Left lung (tissue), 10 donors: ENCODE measurements around the gene TOMM40. TPM values are rescaled to one million over a fixed set of nuclear protein-coding genes. Genes with fewer than 3 reads are reported as not detected.
A peak's percentile ranks its signal among the peaks of the same experiment; 100 is the strongest.

ENCODE experiments used
- ATAC-seq: fragments of 200-7000 bp; cut with Tn5 transposase; one replicate; pipeline ENCODE4 v1.9.1; 2020; ENCODE audit warnings: moderate library complexity
- DNase-seq, 4 donors: peaks; one replicate each; pipeline ENCODE4 v3.0.0-alpha.2; 2013 to 2020
- H3K27ac ChIP-seq, 2 donors: fragments of 200-600 bp; sonication (generic) in 1 of 2; one replicate each; pipeline versions ENCODE4 v1.5.0 to v1.8.0; 2020 to 2021
- H3K27me3 ChIP-seq, 2 donors: fragments of 200-600 bp; sonication (generic) in 1 of 2; one replicate each; pipeline versions ENCODE4 v1.5.0 to v1.8.0; 2020 to 2021
- H3K36me3 ChIP-seq, 2 donors: fragments of 200-600 bp; sonication (generic) in 1 of 2; one replicate each; pipeline versions ENCODE4 v1.5.0 to v1.8.0; 2020 to 2021
- H3K4me1 ChIP-seq, 2 donors: fragments of 200-600 bp; one replicate each; pipeline ENCODE4 v1.8.0; 2021
- H3K4me3 ChIP-seq, 2 donors: fragments of 200-600 bp; sonication (generic) in 1 of 2; one replicate each; pipeline versions ENCODE4 v1.5.0 to v1.8.0; 2020 to 2021; ENCODE audit warnings: mild to moderate bottlenecking in 1 of 2
- H3K9me3 ChIP-seq, 2 donors: fragments of 200-600 bp; sonication (generic) in 1 of 2; one replicate each; pipeline versions ENCODE4 v1.5.0 to v1.8.0; 2020 to 2021
- intact Hi-C, 2 donors: fragments of 100-400 bp; cut with DNase I; formaldehyde crosslinking; loops; one replicate each; pipeline versions ENCODE4 v1.11.2 to v1.14.2; 2022
- polyA plus RNA-seq, 6 donors: library from polyadenylated mRNA; unstranded; fragments of 120-200 nt; gene quantifications; one replicate each; pipeline ENCODE4 v1.2.1, GENCODE V29; 2013; ENCODE audit not compliant: insufficient read length in 6 of 6
- total RNA-seq, 2 donors: library from RNA; stranded (reverse); fragmentation: NEBNext Ultra II Directional; extraction: Animal tissue kit (Norgen Biotek cat#: 25700); gene quantifications; one replicate each; pipeline ENCODE4 v1.2.1, GENCODE V29; 2021
- TF ChIP-seq, protein P1 (sequence below), 2 donors: fragments of 200-600 bp; sonication (generic) in 1 of 2; IDR thresholded peaks; one replicate each; pipeline versions ENCODE4 v1.5.0 to v1.8.0; 2021; ENCODE audit warnings: antibody characterized with exemption in 2 of 2
- donor health status: DM: no; HTN: yes; CAD: no.
- donor health status: DM: no; HTN: no; CAD: no.

Gene TOMM40
- total and polyA plus RNA-seq, 8 donors, result 28.8 to 79.9 (median 40.9) TPM

DNA sequence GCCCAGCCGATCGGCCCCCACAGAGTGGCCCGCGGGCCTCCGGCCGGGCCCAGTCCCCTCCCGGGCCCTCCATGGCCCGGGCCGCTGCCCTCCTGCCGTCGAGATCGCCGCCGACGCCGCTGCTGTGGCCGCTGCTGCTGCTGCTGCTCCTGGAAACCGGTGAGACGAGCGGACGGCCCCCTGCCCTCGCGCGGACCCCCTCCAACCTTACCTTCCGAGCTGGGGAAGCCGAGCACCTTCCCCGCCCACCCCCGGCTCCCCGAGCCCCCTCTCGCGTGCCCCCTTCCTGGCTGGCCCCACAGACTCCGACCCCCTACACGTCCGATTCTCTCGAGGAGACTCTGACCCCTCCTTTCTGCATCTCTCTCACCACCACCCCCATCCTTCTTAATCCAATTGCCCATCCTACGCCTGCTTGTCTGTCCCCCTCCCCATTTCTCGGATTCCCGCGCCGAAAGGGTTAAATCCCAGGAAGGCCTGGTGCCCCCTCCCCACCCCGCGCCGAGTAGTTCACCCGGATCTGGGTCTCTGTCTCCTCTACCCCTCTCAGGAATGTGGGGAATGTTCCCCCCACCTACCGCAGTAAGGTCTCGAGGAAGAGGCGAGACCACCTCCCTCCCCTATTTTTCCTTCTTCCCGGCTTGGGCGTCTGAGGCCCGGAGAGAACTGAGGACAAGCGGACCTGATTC is 44.5 kb upstream of the TOMM40 start:
- H3K36me3 ChIP-seq, result peaks cover 0 to 3% of the 10 kb centered on the region in 2 donors
- intact Hi-C loops, result no loop called here

DNA sequence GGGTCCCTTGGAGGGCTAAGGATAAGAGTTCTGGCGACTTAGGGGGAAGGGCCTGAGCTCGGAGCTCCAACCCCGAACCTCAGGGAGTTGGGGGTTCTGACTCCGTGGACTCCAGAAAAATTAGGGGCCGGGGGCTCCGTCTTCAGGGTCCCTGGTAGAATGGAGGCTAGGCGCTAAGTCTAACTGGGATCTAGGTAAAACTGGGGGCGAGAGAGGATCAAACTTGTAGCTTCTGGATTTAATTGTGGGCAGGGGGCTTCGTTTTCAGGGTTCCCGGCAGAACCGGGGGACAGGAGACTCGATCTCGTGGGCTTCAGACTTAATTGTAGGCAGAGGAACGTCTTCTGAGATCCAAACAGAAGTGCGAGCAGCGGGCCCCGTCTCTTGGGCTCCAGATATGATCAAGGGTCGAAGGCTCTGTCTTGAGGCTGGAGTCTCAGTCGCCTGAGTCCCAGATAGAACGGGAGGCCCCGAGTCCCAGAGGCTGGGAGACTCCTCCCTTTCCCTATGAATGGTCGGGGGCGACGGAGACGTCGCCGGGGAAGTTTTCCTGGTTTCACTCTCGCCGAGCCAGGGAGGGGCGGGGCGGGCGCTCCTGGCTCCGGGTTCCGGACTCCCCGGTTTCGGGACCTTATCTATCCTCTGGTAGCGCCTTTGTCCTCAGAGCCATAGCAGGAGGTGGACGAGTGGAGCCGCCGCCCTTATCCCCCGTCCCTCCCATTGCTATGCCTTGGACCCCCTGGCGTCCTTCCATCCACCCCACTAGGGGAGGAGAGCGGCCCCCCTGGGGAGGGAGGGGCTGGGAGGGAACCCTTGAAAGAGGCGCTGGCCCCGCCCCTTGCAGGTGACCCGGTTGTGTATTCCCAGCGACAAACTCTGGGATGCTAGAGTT is 43.7 kb upstream of the TOMM40 start:
- TF ChIP-seq, protein P1, sequence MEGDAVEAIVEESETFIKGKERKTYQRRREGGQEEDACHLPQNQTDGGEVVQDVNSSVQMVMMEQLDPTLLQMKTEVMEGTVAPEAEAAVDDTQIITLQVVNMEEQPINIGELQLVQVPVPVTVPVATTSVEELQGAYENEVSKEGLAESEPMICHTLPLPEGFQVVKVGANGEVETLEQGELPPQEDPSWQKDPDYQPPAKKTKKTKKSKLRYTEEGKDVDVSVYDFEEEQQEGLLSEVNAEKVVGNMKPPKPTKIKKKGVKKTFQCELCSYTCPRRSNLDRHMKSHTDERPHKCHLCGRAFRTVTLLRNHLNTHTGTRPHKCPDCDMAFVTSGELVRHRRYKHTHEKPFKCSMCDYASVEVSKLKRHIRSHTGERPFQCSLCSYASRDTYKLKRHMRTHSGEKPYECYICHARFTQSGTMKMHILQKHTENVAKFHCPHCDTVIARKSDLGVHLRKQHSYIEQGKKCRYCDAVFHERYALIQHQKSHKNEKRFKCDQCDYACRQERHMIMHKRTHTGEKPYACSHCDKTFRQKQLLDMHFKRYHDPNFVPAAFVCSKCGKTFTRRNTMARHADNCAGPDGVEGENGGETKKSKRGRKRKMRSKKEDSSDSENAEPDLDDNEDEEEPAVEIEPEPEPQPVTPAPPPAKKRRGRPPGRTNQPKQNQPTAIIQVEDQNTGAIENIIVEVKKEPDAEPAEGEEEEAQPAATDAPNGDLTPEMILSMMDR (IDR thresholded peaks at IDR 0.05), result no peak
- Histone ChIP-seq H3K4me1 (peaks cover 13 to 63% of the 10 kb centered on the region in 2 donors), H3K4me3 (peak overlapping the region; percentile 85 to 96), H3K9me3 (no peaks in the 10 kb centered on the region), H3K27me3 (no peaks in the 10 kb centered on the region), H3K27ac (peak overlapping the region; percentile 93 to 96), H3K36me3 (peaks cover 0 to 3% of the 10 kb centered on the region in 2 donors)
- ATAC-seq (peak; percentile 41), DNase-seq (peak; percentile 69 to 91 (median 84))
- intact Hi-C loops, result no loop called here

More for the DNA sequence above, 44.5 kb upstream of the TOMM40 start:
- no peak for ATAC-seq
- Histone ChIP-seq H3K27me3 (no peaks in the 10 kb centered on the region), H3K4me1 (peaks cover 13 to 60% of the 10 kb centered on the region in 2 donors), H3K4me3 (peak overlapping the region; percentile 85 to 96), H3K27ac (peak overlapping the region; percentile 93 to 96), H3K9me3 (no peaks in the 10 kb centered on the region)
- TF ChIP-seq, protein P1 (IDR thresholded peaks at IDR 0.05), result no peak
- peak in 3 of 4 donors; percentile 45 to 60 (median 50) for DNase-seq

DNA sequence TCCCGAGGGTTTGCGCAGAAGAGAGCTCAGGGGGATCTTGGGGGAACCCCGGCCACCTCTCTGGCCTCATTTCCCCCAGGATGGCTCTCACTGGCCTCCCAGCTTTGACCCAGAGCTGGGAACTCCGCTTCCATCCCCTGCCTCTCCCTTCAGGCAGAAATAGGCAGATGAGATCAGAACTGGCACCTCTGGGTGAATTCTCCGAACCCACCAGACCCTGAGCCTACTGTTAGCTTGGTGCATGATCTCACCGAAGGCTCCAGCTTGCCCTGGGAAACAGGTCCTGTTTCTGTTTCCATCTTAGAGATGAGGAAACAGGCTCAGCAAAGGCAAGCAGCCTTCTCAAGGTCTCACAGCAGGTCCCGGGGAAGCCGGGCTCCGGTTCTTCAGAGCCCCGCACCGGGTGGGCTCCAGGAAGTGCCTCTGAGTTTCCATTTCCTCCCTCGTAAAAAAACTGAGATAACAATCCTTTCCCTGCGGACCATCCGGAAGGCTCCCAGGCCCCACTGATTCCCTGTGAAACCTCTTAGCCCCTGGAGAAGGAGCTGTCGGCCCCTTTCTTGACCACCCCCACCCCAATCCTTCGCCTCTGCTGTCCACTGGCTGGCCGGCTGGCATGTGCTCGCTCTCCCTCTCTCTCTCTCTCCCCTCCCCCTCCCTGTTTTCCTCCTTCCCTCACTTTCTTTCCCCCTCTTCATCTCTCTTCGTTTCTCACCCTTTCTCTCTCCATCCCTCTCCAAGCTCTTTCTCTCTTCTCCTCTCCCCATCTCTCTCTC is 42.8 kb upstream of the TOMM40 start:
- H3K27ac ChIP-seq, result peak overlapping the region; percentile 93 to 96
- intact Hi-C loops, result no loop called here
- no peaks in the 10 kb centered on the region for H3K27me3 ChIP-seq
- H3K4me1 ChIP-seq, result peaks cover 13 to 63% of the 10 kb centered on the region in 2 donors
- no peak for ATAC-seq
- no peaks in the 10 kb centered on the region for H3K9me3 ChIP-seq
- peak overlapping the region; percentile 85 to 96 for H3K4me3 ChIP-seq
- peak in 2 of 4 donors; percentile 31 to 50 for DNase-seq
- H3K36me3 ChIP-seq, result peaks cover 0 to 3% of the 10 kb centered on the region in 2 donors
- TF ChIP-seq, protein P1 (IDR thresholded peaks at IDR 0.05), result no peak

DNA sequence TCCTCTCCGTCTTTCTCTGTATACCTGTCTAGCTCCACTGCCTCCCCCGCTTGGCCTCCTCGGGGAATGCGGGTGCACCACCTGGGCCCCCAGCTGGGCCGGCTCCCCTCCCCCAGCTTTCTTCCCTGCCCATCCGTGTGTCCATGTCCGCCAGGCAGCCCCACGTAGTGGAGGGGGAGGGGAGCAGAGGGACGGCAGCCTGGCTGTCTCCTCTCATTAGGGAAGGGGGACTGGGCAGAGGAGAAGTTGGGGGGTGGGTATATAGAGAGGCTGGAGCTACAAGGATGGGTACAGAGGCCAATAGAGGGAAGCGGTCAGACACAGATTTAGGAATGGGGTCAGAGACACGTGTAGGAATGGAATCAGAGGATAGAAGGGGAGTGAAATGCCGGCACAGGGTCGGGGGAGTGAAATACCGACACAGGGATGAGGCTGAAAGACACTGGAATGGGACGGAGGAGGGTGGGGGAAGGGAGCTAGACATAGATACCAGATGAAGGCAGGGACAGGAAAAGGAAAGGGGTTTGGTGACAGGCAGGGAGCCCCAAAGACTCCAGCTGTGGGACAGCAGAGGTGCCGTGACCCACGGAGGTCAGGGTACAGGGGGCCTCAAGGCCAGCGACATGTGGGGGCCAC is 42.1 kb upstream of the TOMM40 start:
- TF ChIP-seq, protein P1 (IDR thresholded peaks at IDR 0.05), result no peak
- Histone ChIP-seq H3K36me3 (peaks cover 0 to 3% of the 10 kb centered on the region in 2 donors), H3K4me1 (peaks cover 13 to 60% of the 10 kb centered on the region in 2 donors), H3K27me3 (no peaks in the 10 kb centered on the region), H3K27ac (peak overlapping the region; percentile 93 to 96), H3K9me3 (no peaks in the 10 kb centered on the region), H3K4me3 (peak overlapping the region in 1 of 2 donors; percentile 85)
- no peak for DNase-seq
- no peak for ATAC-seq
- intact Hi-C loops, result no loop called here
